HG02678 (cell line): ENCODE results near the gene MRPL43.
"Not testable (repeated sequence)": the region's sequence is repeated elsewhere in the genome, so short reads cannot be mapped to it uniquely, and the experiment has no call there.

Experiments used
- ATAC-seq: cut with Tn5 transposase; IDR thresholded peaks from one replicate; pipeline ENCODE4 v1.9.1; 2021; ENCODE audit warnings: mild to moderate bottlenecking, moderate library complexity; ENCODE audit not compliant: unreplicated experiment

The MRPL43 gene

DNA sequence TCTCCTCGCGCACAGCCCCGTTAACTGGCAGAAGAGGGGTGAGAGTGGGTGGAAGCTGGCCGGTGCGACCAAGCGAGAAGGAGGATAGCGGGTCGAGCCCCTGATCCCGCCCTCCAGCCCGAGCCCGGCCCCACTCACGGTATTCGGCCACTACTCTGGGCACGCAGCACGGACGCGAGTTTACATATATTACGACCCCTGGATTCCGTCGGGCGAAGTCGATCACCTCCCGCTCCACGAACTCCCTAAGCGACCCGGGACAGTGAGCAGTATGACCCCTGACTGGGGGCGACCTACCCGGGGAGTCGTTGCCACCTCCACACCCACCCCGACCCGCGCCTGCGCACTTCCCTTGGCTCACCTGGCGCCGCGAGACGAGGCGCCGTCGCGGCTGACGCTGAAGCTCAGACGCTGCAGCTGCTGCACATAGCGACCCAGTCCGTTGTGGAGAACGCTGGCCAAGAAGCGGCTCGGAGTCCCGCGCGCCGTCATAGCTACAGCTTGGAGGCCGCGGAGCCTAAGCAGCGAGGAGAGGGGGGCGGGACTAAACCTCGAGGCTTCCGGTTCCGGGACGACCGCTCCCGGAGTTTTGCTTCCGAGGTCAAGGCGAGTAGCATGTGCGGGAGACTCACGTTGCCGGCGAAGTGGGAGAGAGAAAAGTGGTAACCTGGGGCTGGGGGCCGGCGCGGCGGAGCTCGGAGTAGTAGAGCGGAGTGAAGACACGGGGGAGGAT is at the start of gene MRPL43, which contains the start of gene TWNK:
TSS of gene MRPL43 (minus strand) at position 546 of the 733 bp plus-strand sequence. CDS start at position 492, 54 bp downstream.
TSS of gene TWNK (plus strand) at position 592 of the 733 bp plus-strand sequence. CDS start 668 bp downstream, outside the sequence.
- peak; percentile 82 for ATAC-seq

DNA sequence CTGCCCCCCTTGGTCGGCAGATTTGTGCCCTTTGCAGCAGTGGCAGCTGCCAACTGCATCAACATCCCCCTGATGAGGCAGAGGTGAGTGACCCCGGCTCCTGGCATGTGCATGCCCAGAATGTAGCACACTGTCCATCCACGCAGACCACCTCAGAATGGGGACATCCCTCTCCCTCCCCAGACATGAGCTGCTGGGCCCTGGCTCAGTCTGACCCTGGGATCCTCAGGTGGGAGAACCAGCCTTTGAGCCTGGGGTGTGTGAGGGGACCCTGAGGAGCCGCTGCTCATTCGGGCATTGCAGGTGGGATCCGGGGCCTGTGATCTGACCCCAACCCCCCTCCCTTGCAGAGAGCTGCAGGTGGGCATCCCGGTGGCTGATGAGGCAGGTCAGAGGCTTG is 49.4 kb upstream of the MRPL43 start:
- no peak for ATAC-seq

DNA sequence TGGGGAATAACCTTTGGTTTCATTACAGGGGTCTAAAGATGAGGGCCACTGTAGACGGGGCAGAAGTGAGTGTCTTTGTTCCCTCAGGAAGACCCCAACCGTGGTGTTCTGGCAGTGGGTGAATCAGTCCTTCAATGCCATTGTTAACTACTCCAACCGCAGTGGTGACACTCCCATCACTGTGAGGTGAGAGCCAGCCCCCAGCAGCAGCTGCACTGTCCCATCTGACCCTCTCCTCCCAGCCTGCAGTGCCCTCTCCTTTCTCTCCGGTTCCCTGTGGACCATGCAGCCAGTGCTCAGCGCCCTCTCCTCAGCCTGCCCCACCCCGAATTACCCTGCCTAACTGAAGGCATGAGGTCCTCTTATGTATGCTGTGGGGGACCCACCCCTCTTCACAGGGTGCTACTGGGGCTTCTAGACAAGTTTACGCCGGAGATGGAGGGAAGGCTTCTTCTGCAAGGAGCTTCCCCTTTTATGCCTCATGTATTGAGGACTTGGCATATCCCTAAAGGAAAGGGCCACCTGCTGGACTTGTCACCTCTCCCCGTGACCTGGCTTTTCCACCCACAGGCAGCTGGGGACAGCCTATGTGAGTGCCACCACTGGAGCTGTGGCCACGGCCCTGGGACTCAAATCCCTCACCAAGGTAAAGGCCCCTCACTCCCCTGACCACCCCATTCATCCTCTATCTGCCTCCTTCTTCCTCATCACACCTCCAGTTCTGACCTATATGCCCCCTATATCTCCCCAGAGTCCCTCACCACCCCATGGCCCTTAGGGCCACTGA is 48.8 kb upstream of the MRPL43 start:
- no peak for ATAC-seq

DNA sequence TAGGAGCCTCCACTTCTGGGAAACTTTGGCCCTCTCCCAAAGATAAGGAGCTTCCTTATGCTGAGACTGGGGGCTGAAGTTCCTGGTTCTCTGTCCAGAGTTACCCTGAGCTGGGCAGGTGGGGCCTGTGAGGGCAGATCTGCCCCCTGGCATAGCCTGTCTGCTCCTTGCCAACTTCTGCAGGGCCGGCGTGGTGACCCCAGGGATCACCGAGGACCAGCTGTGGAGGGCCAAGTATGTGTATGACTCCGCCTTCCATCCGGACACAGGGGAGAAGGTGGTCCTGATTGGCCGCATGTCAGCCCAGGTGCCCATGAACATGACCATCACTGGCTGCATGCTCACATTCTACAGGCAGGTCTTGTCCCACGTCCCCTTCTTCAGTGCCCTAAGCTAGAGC is 48.0 kb upstream of the MRPL43 start:
- no peak for ATAC-seq

DNA sequence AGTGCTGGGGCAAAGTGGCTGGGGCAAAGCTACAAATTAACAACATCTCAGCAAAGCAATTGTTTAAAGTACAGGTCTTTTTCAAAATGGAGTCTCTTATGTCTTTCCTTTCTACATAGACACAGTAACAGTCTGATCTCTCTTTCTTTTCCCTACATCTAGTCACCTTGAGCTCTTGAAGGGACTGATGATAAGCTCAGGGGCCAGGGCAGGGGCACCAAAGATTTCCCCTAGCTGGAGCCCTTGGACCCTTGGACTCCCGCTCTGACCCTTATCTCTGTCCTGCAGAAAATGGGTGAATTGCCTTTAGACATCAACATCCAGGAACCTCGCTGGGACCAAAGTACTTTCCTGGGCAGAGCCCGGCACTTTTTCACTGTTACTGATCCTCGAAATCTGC is 47.1 kb upstream of the MRPL43 start:
- not testable (repeated sequence) for ATAC-seq

DNA sequence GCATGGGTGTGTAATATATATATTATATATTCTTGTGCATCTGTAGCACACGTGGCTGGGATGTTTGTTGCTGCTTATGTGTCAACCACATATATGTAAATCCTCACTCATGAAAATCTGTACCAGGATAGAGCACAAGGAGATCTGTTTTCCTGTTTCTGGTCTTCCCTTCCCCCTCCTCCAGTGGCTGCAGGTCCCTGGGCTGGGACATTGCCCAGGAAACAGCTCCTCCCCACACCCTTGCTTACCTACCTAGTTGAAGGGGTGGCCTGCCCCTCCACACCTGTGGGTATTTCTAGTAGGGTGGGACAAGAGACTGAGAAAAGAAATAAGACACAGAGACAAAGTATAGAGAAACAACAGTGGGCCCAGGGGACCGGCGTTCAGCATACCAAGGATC is 46.0 kb upstream of the MRPL43 start:
- ATAC-seq: no peak

DNA sequence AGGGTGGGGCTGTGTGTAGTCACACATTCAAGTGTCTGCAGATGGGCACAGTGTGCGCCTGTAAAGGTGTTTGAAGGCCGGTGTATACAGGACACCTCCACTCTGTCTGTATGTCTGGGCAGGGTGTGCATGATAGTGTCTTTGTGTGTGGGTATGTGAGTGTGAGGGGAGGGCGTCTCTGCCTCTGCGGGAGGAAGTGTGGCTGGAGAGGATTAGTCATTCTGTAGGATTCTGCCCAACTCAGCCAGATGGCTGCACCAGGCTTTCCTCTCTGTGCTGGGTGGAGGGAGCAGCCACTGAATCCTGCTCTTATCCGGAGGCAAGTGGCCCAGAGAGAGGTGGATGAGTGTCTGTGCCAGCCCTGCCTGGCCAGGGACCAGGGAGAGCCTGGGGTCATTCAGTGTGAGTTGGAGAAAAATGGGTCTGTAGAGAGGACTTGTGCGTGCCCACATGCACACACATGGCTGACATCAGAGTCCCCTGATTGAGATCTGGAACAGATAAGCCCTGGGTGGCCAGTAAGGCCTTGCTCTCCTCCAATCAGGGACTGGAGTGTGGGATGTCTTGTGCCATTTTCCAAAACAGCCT is 45.4 kb upstream of the MRPL43 start:
- peak; percentile 8 for ATAC-seq

DNA sequence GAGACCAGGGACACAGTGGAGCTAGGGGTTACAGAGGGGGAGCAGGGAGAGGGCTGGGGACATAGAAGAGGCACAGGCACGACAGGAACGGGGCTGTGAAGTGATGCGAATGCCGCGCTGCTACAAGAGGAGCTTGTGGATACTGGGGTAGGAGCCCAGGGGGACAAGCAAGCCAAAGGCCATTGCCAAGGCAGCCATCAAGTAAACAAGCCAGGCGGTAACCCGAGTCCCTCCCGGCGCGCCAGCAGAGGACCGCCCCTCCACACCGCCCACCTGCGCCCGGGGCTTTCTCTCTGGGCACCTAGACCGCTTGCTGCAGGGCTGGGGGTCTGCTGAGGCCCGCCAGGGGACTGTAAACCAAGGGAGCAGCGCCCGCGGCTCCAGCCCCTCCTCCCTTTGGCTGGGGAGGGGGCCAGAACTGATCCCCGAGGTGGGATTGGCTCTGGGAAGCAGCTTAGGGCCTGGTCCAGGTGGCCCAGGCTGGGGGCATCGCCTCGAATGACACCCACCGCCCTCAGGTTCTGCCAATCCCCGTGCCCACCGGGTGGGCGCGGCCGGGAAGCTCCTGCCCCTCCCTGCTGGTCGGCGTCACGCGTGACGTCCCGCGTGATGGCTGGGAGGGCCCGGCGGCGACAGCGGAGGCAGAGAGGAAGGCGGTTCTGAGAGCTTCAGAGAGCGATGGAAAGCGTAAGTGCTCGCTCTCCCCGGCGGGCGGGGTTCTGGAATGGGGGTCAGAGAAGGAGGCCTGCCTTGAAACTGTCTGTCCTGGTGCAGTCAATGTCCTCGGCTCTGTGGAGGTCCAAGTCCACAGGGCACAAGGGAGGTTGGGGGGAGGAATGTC is 44.7 kb upstream of the MRPL43 start:
- ATAC-seq: peak; percentile 37

DNA sequence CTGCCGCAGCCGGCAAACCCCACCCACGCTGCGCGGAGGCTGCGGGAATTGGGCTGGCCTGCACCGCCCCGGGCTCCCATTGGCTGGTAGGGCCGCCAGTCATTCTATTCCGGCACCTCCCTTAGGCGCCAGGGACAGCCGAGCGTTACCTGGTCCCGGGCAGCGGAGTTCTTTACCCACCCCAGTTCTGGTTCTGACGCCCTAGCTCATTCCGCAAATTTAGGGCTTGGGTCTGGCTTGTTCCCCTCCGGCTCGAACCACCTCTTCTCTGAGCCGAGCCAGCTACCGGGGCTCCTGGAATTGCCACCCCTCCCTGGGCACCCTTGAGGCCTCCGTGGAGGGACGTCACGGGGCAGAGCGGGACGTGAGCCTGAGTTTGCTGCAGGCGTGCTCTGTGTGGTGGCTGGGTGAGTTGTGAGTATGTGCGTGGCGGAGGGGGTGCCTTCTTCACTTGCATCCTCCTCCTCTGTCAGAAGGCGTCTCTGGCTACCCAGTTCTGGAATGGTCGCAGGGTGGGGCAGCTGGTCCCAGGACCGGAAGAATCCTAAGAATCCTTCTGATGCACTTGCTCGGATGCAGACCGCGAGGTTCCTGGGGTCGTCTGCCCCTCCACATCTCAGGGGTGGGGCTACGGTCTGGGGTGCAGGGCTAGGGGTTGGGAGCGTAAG is 44.0 kb upstream of the MRPL43 start, which contains the start of the genes PDZD7 and SFXN3:
TSS of gene PDZD7 (minus strand) at position 2 of the 668 bp plus-strand sequence. CDS start 910 bp downstream, outside the sequence.
TSS of gene SFXN3 (plus strand) at position 107 of the 668 bp plus-strand sequence. CDS start 3,461 bp downstream, outside the sequence.
- ATAC-seq: peak; percentile 95

DNA sequence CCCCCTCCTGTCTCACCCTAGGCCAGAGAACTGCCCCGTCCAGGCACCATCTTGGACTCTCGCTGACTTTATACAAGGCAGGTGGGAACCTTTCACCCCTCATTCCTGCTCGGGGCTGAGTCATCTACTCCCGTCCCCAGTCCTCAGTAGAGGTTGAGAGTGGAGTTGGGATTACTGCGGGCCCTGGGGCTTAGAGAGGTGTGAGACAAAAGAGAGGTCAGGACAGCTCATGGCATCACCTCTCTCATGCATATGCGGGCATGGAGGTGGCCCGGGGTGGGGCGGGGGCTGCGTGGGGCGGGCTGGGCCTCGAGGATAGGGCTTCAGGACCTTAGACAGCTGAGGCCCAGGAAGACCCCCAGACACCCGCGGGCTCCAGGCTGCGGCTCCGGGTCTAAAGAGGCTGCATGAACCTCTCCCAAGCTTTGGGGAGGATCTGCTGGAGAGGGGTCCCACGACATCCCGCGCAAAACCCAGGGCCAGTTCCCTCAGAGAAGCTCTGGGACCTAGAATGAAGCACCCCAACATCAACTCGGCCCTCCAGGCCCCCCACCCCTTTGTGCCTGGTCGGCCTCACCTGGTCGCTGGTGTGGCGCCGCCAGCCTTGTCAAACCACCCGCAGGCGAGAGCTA is 43.3 kb upstream of the MRPL43 start:
- ATAC-seq: no peak

DNA sequence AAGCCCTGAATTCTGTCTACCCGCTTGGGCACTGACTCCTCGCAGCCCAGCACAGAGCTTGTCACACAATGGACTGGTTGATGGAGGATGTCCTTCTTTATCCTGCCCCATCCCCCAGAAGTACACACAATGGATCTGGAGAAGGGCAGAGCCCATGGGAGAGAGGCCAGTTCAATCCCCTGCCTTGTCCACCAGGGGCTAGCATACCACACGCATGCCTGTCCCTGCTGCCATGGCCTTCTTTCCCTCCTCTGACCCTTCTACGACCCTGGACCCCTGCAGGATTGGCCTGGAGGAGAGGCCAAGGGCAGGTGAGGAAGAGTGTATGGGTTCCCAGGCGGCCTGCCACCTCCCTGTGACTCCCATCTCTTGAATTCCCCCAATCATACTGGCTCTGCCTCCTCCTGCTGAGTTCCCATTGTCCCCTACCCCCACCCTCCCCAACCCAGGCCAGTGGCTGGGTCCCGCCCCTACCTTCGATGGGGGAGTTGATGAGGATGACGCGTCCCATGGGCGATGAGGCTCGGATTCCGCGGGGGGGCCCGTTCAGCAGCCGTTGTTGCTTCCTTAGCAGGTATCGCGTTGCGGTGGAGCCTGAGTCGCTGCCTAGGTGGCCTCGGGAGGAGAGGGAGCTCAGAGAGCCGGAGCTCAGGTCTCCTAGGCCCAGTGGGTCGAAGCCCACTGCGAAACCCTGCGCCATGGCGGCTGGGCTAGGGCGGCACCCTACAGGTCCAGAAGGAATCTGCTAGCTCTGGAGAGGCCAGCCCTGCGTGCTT is 42.4 kb upstream of the MRPL43 start:
- ATAC-seq: no peak

DNA sequence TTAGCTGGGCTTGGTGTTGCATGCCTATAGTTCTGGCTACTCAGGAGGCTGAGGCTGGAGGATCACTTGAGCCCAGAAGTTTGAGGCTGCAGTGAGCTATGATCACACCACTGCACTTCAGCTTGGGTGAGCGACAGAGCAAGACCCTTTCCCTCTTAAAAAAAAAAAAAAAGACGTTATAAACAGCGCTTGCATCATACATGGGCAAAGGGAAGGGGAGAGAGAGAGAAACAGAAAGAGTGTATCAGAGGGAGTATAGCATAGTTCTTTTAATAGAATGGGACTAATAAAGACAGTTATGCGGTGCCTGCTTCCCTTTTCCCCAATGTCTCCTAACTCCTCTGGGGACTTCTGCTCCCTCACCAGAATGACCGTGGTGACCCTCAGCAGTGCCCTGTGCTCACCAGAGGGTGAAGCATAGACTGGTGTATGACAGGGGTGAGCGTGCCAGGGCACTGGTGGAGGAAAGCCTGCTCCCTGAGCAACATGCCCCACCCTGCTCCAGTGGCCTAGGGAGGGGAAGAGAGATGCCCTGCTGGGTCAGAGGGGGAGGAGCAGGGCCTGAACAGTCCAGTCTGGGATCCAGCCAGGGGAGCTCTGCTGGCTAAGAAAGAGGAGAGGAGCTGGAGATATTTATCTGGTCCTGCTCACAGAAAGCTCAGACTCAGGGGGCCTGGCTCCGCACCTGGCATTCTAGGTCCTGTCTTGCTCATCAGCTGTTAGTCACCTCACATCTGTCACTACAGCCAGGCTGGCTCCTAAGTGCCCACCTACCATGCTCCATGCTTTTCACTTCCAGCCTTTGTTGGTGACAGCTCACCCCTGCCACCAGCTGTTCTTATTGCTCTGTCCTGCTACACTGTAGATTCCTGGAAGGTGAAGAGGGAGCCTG is 41.4 kb upstream of the MRPL43 start:
- ATAC-seq: no peak

DNA sequence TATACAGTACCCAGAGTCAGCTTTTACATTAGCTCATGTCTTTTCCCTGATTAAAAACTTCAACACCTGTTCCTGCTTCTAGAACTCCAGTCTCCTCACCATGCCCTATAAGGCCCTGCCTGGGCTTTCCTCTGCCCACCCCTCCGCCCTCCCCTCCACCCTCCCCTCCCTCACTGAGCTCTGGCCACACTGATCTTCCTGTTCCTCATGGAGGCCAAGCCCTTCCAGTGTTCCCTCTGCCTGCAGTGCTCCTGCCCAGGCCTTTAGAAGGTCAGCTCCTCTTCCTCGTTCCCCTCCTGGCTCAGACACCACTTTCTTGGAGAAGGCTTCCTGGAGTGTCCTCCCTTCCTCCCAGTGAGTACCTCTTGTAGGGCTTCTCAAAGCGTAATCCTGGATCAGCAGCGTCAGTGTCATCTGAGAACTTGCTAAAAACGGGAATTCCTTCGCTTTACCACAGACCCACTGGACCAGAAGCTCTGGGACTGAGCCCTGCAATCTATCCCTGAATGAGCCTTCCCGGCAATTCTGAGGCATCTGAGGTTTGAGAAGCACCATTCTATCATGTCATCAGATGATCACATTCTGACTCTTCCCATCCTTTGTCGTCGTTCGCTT is 39.9 kb upstream of the MRPL43 start:
- ATAC-seq: no peak

DNA sequence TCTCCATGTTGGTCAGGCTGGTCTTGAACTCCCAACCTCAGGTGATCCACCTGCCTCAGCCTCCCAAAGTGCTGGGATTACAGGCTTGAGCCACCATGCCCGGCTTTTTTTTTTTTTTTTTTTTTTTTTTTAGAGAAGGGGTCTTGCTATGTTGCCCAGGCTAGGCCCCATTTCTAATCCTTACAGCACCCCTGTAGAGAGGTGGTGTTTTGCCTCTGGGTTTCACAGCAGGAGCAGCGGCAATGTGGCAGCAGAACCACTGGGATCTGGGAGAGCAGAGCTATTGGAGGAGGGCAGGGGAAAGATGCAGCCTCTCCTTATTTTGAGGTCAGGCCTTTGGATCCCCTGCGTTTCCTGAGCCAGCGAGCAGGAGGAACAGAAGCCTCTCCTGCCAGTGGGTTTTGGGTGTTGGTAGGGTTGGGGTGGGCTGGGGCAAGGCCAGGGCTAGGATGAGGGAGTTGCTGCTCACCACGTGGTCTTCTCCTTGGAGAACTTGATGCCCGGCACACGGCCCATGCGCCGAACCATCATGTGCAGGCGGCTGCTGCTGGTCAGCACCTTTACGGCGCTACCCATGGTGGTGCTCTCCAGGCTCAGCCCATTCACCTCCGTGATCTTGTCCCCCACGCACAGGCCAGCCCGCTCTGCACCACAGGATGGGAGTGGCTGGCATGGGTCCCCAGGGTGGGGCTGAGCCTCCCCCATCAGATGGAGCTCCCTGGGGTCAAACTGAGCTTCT is 35.8 kb upstream of the MRPL43 start:
- no peak for ATAC-seq

DNA sequence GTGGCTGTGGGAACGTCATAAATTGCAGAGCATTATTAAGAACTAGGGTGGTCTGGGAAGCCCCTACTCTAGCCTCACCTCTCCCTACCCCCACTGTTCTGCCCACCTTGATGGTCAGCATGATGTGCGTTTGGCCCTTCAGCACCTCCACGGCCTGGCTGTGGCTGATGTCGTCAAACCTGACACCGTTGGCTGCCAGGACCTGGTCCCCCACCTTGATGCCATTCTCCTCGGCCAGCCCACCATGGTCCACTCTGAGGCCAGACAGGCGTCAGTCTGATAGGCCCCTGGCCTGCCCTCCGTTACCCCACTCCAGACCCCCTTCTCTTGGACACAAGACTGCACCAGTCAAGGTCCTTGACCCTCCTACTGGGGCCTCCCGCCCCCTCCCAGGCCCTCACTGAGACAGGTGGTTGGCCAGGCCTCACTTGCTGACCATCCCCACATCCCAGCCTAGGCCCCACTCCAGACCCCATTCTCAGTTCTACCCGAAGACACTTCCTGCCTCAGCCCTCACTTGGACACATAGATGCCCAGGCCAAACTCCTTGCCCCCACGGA is 34.5 kb upstream of the MRPL43 start:
- ATAC-seq: no peak

DNA sequence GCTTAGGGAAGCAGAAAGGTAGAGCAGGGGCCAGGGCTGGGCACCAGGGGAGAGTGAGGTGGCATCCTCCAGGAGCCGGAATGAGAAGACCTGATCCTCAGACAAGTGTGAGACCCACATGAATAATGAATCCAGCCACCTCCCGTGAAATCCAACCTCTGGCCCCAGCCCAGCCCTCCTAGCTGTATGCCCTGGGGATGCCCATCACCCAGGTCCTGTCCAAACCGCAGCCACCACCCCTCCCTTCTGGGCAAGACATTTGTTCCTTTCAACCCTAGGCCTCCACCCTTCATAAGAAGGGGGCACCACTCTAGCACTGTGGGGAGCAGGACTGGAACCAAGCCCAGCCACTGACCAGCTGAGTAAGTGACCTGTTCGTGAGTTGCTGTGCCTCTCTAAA is 33.9 kb upstream of the MRPL43 start:
- ATAC-seq: no peak
